ENCODE data around the gene QRFP.

The QRFP gene

DNA sequence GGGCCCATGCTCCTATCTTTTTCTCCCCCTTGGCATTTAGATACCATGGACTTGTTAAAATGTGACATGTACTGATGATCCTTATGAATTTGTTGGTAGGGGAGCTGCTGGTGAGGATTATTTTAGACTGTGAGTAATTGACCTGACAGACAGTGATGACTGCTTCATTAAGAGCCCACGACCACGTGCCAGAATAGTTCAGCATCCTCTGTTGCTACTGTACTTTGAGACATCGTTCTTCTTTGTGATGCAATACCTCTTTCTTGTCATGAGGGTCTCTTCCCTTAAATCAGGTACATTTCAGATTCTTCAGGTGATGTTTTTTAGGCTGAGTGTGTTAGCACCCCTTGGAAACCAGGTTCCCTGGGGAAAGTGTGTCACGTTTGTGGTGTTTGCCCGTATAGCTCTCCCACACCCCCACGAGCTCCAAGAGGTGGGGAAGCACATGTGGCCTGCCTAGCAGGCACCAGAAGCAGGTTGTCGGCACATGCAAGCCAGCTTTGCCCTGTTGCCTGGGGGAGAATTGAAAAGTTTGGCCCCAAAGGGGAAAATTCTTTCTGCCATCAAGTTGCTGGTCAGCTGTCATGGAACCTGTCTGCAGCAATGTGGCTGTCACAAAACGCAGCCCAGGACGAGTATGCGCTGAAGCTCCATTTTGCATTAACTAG is 25.1 kb downstream of the QRFP start (continued):
- no peak for TF ChIP-seq SCRT1 (tag by site-specific recombination; IDR thresholded peaks at IDR 0.05; ENCODE audit: borderline replicate concordance)

DNA sequence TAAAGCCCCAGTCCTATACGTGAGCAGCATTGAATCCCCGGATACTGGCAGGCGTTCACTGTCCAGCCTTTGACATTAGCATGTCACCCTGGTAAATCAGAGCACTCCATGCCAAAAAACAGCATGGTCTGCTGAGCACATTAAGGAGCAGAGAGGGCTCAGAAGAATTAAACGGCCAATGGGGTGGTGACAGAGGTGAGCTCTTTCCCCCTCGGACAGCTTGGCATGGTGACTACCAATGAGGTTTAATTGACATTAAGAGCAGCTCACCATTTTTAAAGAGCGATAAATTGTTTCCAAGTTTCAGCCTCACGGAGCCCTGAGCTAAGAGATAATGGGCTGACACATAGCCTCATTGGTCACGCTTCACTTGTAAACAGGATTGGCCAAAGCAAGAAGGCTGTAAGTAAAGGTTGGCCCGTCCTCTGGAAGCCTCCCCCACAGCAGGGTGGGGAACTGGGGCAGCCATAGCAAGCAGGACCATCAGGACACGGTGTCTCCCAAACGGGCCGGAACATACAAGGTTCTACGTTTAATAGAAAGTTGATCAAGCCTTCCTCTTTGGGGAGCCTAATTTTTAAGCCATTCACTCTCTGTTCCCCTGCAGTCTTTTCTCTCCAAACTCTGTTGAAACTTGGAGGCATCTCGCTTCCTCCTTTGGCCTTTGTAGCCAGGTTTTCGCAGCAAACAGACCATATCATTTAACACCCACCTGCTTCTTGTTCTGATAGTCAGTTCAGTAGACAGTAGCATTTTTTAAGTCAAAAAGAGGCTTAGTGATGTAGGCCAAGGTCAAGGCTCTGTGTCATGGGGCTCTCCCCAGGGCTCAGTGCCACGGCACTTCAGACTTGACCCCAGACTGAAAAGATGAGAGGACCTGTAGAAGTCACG is 25.9 kb downstream of the QRFP start:
- Histone ChIP-seq H3K9me3 (ENCODE audit: control insufficient read depth, insufficient read depth, low read depth, low read length) (no peaks in the 10 kb centered on the region), H3K36me3 (ENCODE audit: control insufficient read depth in 2 of 2, insufficient read depth in 1 of 2, low read length in 2 of 2) (peaks cover 0 to 68% of the 10 kb centered on the region in 2 experiments; a peak in 1 of 3 replicates), H3K4me3 (ENCODE audit: low read depth, low read length) (no peak overlapping the region), H3K4me1 (ENCODE audit: control insufficient read depth, insufficient read depth, low read length) (no peaks in the 10 kb centered on the region), H3K27ac (ENCODE audit: extremely low read depth, low read depth, low read length) (no peak overlapping the region)
- TF ChIP-seq ZNF37A (tag by site-specific recombination; IDR thresholded peaks at IDR 0.05) (no peak), ZNF473 (tag by site-specific recombination; IDR thresholded peaks at IDR 0.05) (no peak), SP3 (tag by site-specific recombination; IDR thresholded peaks at IDR 0.05) (no peak), ZNF112 (tag by site-specific recombination; IDR thresholded peaks at IDR 0.05) (no peak)
- CTCF ChIA-PET, result interaction anchor here (0.5 to 13.9 kb wide), 57 partner anchors 8 to 1552 kb away, joined by 3 to 400 read pairs (median 6); partner anchors contain the start of gene FIBCD1
- POLR2A ChIA-PET, result interaction anchor here (0.6 to 1.5 kb wide), 3 partner anchors 15 to 176 kb away, joined by 3 read pairs; no protein-coding TSS in a partner anchor

DNA sequence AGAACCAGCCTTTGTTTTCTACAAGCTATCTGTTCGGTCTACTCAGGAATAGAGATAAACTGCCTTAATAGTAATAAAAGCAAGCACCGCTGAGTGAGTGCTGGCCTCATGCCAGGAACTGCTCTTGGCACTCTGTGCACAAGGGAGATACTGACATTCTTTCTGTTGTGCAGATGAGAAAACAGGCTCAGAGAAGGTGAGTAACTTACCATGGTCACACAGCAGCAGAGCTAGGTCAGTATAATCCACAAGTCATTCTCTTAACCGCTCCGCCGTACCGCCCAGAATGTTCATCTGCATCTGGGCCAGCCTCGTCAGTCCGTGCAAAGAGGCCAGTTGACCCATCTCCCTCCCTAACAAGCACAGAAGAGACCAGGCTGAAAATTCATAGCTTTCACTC is 27.4 kb downstream of the QRFP start:
- peaks cover 0 to 64% of the 10 kb centered on the region in 2 experiments; a peak in 1 of 3 replicates for H3K36me3 ChIP-seq (ENCODE audit: control insufficient read depth in 2 of 2, insufficient read depth in 1 of 2, low read length in 2 of 2)
- H3K4me3 ChIP-seq (ENCODE audit: low read depth, low read length), result no peak overlapping the region
- ChIA-PET CTCF (interaction anchor here (0.5 to 13.9 kb wide), 53 partner anchors 8 to 409 kb away, joined by 3 to 400 read pairs (median 7); partner anchors contain the start of gene FIBCD1), POLR2A (interaction anchor here (1.0 to 1.5 kb wide), 2 partner anchors 17 to 31 kb away, joined by 3 to 4 read pairs; no protein-coding TSS in a partner anchor)
- no peaks in the 10 kb centered on the region for H3K9me3 ChIP-seq (ENCODE audit: control insufficient read depth, insufficient read depth, low read depth, low read length)
- no peaks in the 10 kb centered on the region for H3K4me1 ChIP-seq (ENCODE audit: control insufficient read depth, insufficient read depth, low read length)
- H3K27ac ChIP-seq (ENCODE audit: extremely low read depth, low read depth, low read length), result no peak overlapping the region
- TF ChIP-seq ZNF266 (tag by site-specific recombination; IDR thresholded peaks at IDR 0.05; ENCODE audit: low read depth) (no peak), ZNF404 (tag by site-specific recombination; IDR thresholded peaks at IDR 0.05) (no peak), ZNF830 (tag by site-specific recombination; IDR thresholded peaks at IDR 0.05; ENCODE audit: low read depth) (0 out of 2 replicates have a peak, but pooled peaks have one; percentile 6), ZNF776 (tag by site-specific recombination; IDR thresholded peaks at IDR 0.05; ENCODE audit: borderline replicate concordance) (no peak), ZEB2 (tag by site-specific recombination; IDR thresholded peaks at IDR 0.05) (no peak), ZNF23 (tag by site-specific recombination; IDR thresholded peaks at IDR 0.05; ENCODE audit: borderline replicate concordance) (no peak), ZNF580 (tag by site-specific recombination; IDR thresholded peaks at IDR 0.05) (0 out of 2 replicates have a peak, but pooled peaks have one; percentile 27), ZNF768 (tag by site-specific recombination; IDR thresholded peaks at IDR 0.05) (peak; percentile 96)
- TF ChIP-seq, protein P1, sequence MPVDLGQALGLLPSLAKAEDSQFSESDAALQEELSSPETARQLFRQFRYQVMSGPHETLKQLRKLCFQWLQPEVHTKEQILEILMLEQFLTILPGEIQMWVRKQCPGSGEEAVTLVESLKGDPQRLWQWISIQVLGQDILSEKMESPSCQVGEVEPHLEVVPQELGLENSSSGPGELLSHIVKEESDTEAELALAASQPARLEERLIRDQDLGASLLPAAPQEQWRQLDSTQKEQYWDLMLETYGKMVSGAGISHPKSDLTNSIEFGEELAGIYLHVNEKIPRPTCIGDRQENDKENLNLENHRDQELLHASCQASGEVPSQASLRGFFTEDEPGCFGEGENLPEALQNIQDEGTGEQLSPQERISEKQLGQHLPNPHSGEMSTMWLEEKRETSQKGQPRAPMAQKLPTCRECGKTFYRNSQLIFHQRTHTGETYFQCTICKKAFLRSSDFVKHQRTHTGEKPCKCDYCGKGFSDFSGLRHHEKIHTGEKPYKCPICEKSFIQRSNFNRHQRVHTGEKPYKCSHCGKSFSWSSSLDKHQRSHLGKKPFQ (tag by site-specific recombination; IDR thresholded peaks at IDR 0.05), result peak; percentile 45; the same call in 1 of the 2 replicates
- TF ChIP-seq, protein P2, sequence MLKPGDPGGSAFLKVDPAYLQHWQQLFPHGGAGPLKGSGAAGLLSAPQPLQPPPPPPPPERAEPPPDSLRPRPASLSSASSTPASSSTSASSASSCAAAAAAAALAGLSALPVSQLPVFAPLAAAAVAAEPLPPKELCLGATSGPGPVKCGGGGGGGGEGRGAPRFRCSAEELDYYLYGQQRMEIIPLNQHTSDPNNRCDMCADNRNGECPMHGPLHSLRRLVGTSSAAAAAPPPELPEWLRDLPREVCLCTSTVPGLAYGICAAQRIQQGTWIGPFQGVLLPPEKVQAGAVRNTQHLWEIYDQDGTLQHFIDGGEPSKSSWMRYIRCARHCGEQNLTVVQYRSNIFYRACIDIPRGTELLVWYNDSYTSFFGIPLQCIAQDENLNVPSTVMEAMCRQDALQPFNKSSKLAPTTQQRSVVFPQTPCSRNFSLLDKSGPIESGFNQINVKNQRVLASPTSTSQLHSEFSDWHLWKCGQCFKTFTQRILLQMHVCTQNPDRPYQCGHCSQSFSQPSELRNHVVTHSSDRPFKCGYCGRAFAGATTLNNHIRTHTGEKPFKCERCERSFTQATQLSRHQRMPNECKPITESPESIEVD (tag by site-specific recombination; IDR thresholded peaks at IDR 0.05), result peak; percentile 38; the same call in 1 of the 2 replicates

All from HEK293 (cell line).